HepG2 (cell line): ENCODE measurements around the gene NEDD4L. TPM values are rescaled to one million over a fixed set of nuclear protein-coding genes. Genes with fewer than 3 reads are reported as not detected.

ENCODE experiments used
- CREBL2 ChIP-seq: sonication (generic); formaldehyde crosslinking; IDR thresholded peaks from 2 replicates; pipeline ENCODE4 v1.8.1; 2023; ENCODE audit warnings: missing genetic modification reagents, mild to moderate bottlenecking, borderline replicate concordance
- DNMT3B ChIP-seq: conservative IDR thresholded peaks from 2 replicates; pipeline ENCODE4 v1.6.1; 2016; ENCODE audit warnings: missing biosample characterization, control low read depth
- EEA1 ChIP-seq: sonication (generic); formaldehyde crosslinking; IDR thresholded peaks from 2 replicates; pipeline ENCODE4 v1.5.1; 2020; ENCODE audit warnings: mild to moderate bottlenecking, missing genetic modification reagents, borderline replicate concordance
- ELF3 ChIP-seq: IDR thresholded peaks from 2 replicates; pipeline ENCODE4 v1.6.1; 2016; ENCODE audit warnings: missing genetic modification reagents, missing compliant biosample characterization
- GZF1 ChIP-seq: sonication (generic); formaldehyde crosslinking; IDR thresholded peaks from 2 replicates; pipeline ENCODE4 v1.5.1; 2020; ENCODE audit warnings: mild to moderate bottlenecking, missing genetic modification reagents
- KLF13 ChIP-seq: sonication (generic); formaldehyde crosslinking; IDR thresholded peaks from 2 replicates; pipeline ENCODE4 v1.4.0; 2020; ENCODE audit warnings: mild to moderate bottlenecking, missing genetic modification reagents
- KMT2A ChIP-seq: sonication (generic); formaldehyde crosslinking; IDR thresholded peaks from 2 replicates; pipeline ENCODE4 v1.4.0; 2020; ENCODE audit warnings: missing genetic modification reagents
- NCOR1 ChIP-seq: fragments of 200-600 bp; sonication (generic); IDR thresholded peaks from 2 replicates; pipeline ENCODE4 v1.7.0; 2017; ENCODE audit warnings: antibody characterized with exemption, low read length, borderline replicate concordance
- NFE2 ChIP-seq: sonication (generic); formaldehyde crosslinking; IDR thresholded peaks from 2 replicates; pipeline ENCODE4 v1.4.0; 2020; ENCODE audit warnings: missing genetic modification reagents
- NFE2L1 ChIP-seq: sonication (generic); formaldehyde crosslinking; IDR thresholded peaks from 2 replicates; pipeline ENCODE4 v1.4.0; 2020; ENCODE audit warnings: missing genetic modification reagents, mild to moderate bottlenecking, borderline replicate concordance
- NFKBIZ ChIP-seq: IDR thresholded peaks from 2 replicates; pipeline ENCODE4 v1.6.1; 2018; ENCODE audit warnings: missing genetic modification reagents, missing compliant biosample characterization
- NRL ChIP-seq: sonication (generic); formaldehyde crosslinking; IDR thresholded peaks from 2 replicates; pipeline ENCODE4 v1.5.0; 2020; ENCODE audit warnings: missing genetic modification reagents, mild to moderate bottlenecking, moderate library complexity, borderline replicate concordance
- PITX1 ChIP-seq: sonication (generic); formaldehyde crosslinking; IDR thresholded peaks from 2 replicates; pipeline ENCODE4 v1.5.1; 2020; ENCODE audit warnings: mild to moderate bottlenecking, missing genetic modification reagents
- POLR2A ChIP-seq, 2 experiments: IDR thresholded peaks; 2 replicates each; pipeline ENCODE4 v1.6.1; 2011; ENCODE audit warnings: low read depth in 2 of 2, low read length in 2 of 2, mild to moderate bottlenecking in 1 of 2, moderate library complexity in 1 of 2; ENCODE audit not compliant: insufficient read depth in 1 of 2
- RFX5 ChIP-seq: IDR thresholded peaks from 2 replicates; pipeline ENCODE4 v1.6.1; 2011; ENCODE audit warnings: low read depth, low read length, improper control_type of control experiment
- RORA ChIP-seq: sonication (generic); formaldehyde crosslinking; IDR thresholded peaks from 2 replicates; pipeline ENCODE4 v1.5.0; 2020; ENCODE audit warnings: mild to moderate bottlenecking, missing genetic modification reagents, moderate library complexity
- SCMH1 ChIP-seq: sonication (generic); formaldehyde crosslinking; IDR thresholded peaks from 2 replicates; pipeline ENCODE4 v1.9.0; 2021; ENCODE audit warnings: missing genetic modification reagents, mild to moderate bottlenecking, borderline replicate concordance
- SMAD3 ChIP-seq: sonication (generic); formaldehyde crosslinking; IDR thresholded peaks from 2 replicates; pipeline ENCODE4 v1.4.0; 2020; ENCODE audit warnings: missing genetic modification reagents
- SP2 ChIP-seq: sonication (generic); formaldehyde crosslinking; IDR thresholded peaks from 2 replicates; pipeline ENCODE4 v1.5.1; 2020; ENCODE audit warnings: mild to moderate bottlenecking, missing genetic modification reagents
- SP5 ChIP-seq: IDR thresholded peaks from 2 replicates; pipeline ENCODE4 v1.6.1; 2016; ENCODE audit warnings: low read depth, borderline replicate concordance
- THRA ChIP-seq: sonication (generic); formaldehyde crosslinking; IDR thresholded peaks from 2 replicates; pipeline ENCODE4 v1.4.0; 2020; ENCODE audit warnings: missing genetic modification reagents, borderline replicate concordance
- ZBTB44 ChIP-seq: sonication (generic); formaldehyde crosslinking; IDR thresholded peaks from 2 replicates; pipeline ENCODE4 v1.4.0; 2020; ENCODE audit warnings: missing genetic modification reagents
- ZFP36L1 ChIP-seq: sonication (generic); formaldehyde crosslinking; IDR thresholded peaks from 2 replicates; pipeline ENCODE4 v1.8.0; 2022; ENCODE audit warnings: mild to moderate bottlenecking, missing genetic modification reagents, moderate library complexity
- ZMYM4 ChIP-seq: sonication (generic); formaldehyde crosslinking; IDR thresholded peaks from 2 replicates; pipeline ENCODE4 v1.8.1; 2023; ENCODE audit warnings: mild to moderate bottlenecking, missing genetic modification reagents
- ZNF124 ChIP-seq: sonication (generic); formaldehyde crosslinking; IDR thresholded peaks from 2 replicates; pipeline ENCODE4 v1.4.0; 2020; ENCODE audit warnings: missing genetic modification reagents
- ZNF17 ChIP-seq: sonication (generic); formaldehyde crosslinking; IDR thresholded peaks from 2 replicates; pipeline ENCODE4 v1.5.0; 2020; ENCODE audit warnings: mild to moderate bottlenecking, missing genetic modification reagents
- ZNF263 ChIP-seq: sonication (generic); formaldehyde crosslinking; IDR thresholded peaks from 2 replicates; pipeline ENCODE4 v1.4.0; 2020; ENCODE audit warnings: missing genetic modification reagents
- ZNF333 ChIP-seq: sonication (generic); formaldehyde crosslinking; IDR thresholded peaks from 2 replicates; pipeline ENCODE4 v1.4.0; 2020; ENCODE audit warnings: mild to moderate bottlenecking, missing genetic modification reagents, borderline replicate concordance
- ZNF589 ChIP-seq: sonication (generic); formaldehyde crosslinking; conservative IDR thresholded peaks from 2 replicates; pipeline ENCODE4 v1.8.0; 2022; ENCODE audit warnings: mild to moderate bottlenecking, moderate library complexity, missing genetic modification reagents
- ZNF672 ChIP-seq: sonication (generic); formaldehyde crosslinking; IDR thresholded peaks from 2 replicates; pipeline ENCODE4 v1.8.1; 2022; ENCODE audit warnings: missing genetic modification reagents
- ZNF737 ChIP-seq: sonication (generic); formaldehyde crosslinking; IDR thresholded peaks from 2 replicates; pipeline ENCODE4 v1.5.0; 2020; ENCODE audit warnings: missing genetic modification reagents, mild to moderate bottlenecking, borderline replicate concordance
- ZNF761 ChIP-seq: sonication (generic); formaldehyde crosslinking; conservative IDR thresholded peaks from 2 replicates; pipeline ENCODE4 v1.4.0; 2020; ENCODE audit warnings: mild to moderate bottlenecking, missing genetic modification reagents
- ZNF768 ChIP-seq: sonication (generic); formaldehyde crosslinking; IDR thresholded peaks from 2 replicates; pipeline ENCODE4 v1.4.0; 2020; ENCODE audit warnings: missing genetic modification reagents
- ZNF816 ChIP-seq: sonication (generic); formaldehyde crosslinking; IDR thresholded peaks from 2 replicates; pipeline ENCODE4 v1.8.0; 2022; ENCODE audit warnings: missing genetic modification reagents, mild to moderate bottlenecking, borderline replicate concordance
- polyA plus RNA-seq, 8 experiments: library from polyadenylated mRNA; depleted of rRNA in 3 of 8; stranded (reverse) in 7 of 8; unstranded in 1 of 8; fragments of >200 nt; fragmentation: Illumina TruSeq in 4 of 8; extraction: Trizol in 4 of 8; gene quantifications; 2 replicates each; pipeline versions ENCODE4 v1.2.1 to v1.2.3, GENCODE V29; 2011 to 2016; ENCODE audit warnings: low read depth in 4 of 8, missing spikeins in 1 of 8, mixed read lengths in 1 of 8; ENCODE audit not compliant: insufficient read depth in 1 of 8
- total RNA-seq, 5 experiments: library from RNA; depleted of rRNA; stranded (reverse); fragments of >200 nt; fragmentation: Illumina TruSeq; extraction: Trizol; gene quantifications; 2 replicates each; pipeline ENCODE4 v1.2.3, GENCODE V29; 2016; ENCODE audit warnings: low read depth in 1 of 5

Gene NEDD4L
- total and polyA plus RNA-seq, 2 of the 13 experiments (the other 11 are each of a cell fraction or from before 2014, with no cell fraction given) = 168 to 390 TPM

DNA sequence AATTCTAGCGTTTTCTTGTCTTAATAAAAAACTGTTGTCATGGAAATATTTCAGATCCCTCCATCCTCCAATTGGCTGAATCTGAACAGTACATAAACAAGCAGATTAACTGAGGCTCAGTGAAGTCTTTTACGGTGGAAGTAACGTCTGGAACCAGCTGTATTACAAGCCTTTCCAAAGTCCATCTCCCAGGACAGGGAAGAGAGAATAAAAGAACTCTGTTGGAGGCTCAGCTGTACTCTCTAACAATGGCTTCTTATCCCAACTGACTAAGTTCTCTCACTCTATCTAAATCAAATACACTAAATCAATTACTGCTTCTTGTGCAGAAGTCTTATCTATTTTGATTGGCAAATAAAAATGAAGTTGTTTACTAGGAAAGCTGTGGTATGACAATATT is 19.9 kb upstream of the NEDD4L start (continued):
- TF ChIP-seq NFE2 (CRISPR knock-in tag) (no peak), ZNF816 (CRISPR knock-in tag) (no peak), SP2 (CRISPR knock-in tag) (no peak), KLF13 (CRISPR knock-in tag) (no peak), NRL (CRISPR knock-in tag) (no peak), EEA1 (CRISPR knock-in tag) (no peak), GZF1 (CRISPR knock-in tag) (no peak), RORA (no peak), ELF3 (CRISPR knock-in tag) (peak; percentile 48; the same call in 1 of the 2 replicates), NFKBIZ (CRISPR knock-in tag) (no peak), ZNF333 (no peak), PITX1 (no peak), ZNF17 (no peak), SMAD3 (no peak), RFX5 (no peak), ZNF672 (no peak), POLR2A (IDR thresholded peaks at IDR 0.05; ENCODE audit: insufficient read depth in 1 of 2, low read depth in 2 of 2, low read length in 2 of 2) (no peak), ZNF737 (CRISPR knock-in tag) (no peak), CREBL2 (CRISPR knock-in tag) (no peak), ZNF124 (CRISPR knock-in tag) (no peak), DNMT3B (CRISPR knock-in tag) (no peak), ZFP36L1 (CRISPR knock-in tag) (no peak), SCMH1 (CRISPR knock-in tag) (no peak), ZNF263 (CRISPR knock-in tag) (no peak), THRA (peak; percentile 15; the same call in 1 of the 2 replicates), KMT2A (CRISPR knock-in tag) (no peak), ZMYM4 (CRISPR knock-in tag) (no peak), ZNF761 (no peak), ZNF768 (no peak), NFE2L1 (CRISPR knock-in tag) (no peak), ZBTB44 (CRISPR knock-in tag) (no peak), NCOR1 (peak; percentile 63; the same call in 1 of the 2 replicates), SP5 (no peak), ZNF589 (CRISPR knock-in tag) (no peak)
